ENCODE results near the gene GTPBP1. TPM values are rescaled to one million over a fixed set of nuclear protein-coding genes. Genes with fewer than 3 reads are reported as not detected.

Gene GTPBP1
- total RNA-seq, 1 donor from 2014 or later, result 36.5 TPM

DNA sequence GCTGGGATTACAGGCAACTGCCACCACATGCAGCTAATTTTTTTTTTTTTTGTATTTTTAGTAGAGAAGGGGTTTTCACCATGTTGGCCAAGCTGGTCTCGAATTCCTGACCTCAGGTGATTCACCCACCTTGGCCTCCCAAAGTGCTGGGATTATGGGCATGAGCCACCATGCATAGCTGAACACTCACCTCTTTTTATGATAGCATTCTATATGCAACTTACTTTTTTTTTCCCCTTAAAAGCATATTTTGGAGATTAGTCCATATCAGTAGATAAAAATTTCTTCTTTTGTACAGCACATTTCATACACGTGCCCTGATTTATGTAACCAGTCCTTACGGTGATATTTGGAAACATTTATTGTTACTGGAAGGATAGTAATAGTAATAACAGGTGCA, 14.6 kb downstream of the GTPBP1 start:
- ATAC-seq (no peak), DNase-seq (no peak)
- intact Hi-C loops (cut with micrococcal nuclease), result no loop called here

DNA sequence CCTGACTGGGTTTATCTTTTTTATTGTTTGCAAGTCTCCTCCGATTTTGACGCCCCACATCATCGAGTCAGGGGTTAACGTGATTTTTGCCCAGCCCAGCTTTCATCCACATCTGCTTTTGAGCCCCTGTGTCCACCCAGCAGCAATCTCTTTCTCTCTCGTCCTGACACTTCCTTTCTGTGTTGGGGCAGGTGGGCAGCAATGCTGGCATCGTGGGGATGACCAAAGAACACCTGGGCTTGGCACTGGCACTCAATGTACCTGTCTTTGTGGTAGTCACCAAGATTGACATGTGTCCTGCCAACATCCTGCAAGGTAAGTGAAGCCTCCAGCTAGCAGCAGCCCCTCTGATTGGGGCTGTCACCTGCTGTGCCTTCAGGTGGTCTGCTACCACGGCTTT, 15.8 kb downstream of the GTPBP1 start:
- DNase-seq (no peak), ATAC-seq (no peak)
- intact Hi-C loops (cut with micrococcal nuclease), result no loop called here

- intact Hi-C loops (cut with micrococcal nuclease), result no loop called here
- ATAC-seq (no peak), DNase-seq (no peak)
These were observed 18.4 kb downstream of the GTPBP1 start for GRCh38 chr22:38724176-38724575.

GRCh38 chr22:38724926-38725571, 19.3 kb downstream of the GTPBP1 start:
- intact Hi-C loops (cut with micrococcal nuclease), result no loop called here
- no peak for DNase-seq
- peak; percentile 40 for ATAC-seq

GRCh38 chr22:38725900-38726655, 20.3 kb downstream of the GTPBP1 start:
- DNase-seq (no peak), ATAC-seq (no peak)

GRCh38 chr22:38727123-38727522, 21.4 kb downstream of the GTPBP1 start:
- DNase-seq (no peak), ATAC-seq (no peak)
- intact Hi-C loops (cut with micrococcal nuclease), result no loop called here

More at GRCh38 chr22:38725900-38726655, 20.3 kb downstream of the GTPBP1 start:
- intact Hi-C loops (cut with micrococcal nuclease), result no loop called here

- intact Hi-C loops (cut with micrococcal nuclease), result no loop called here
- DNase-seq (no peak), ATAC-seq (no peak)
These were observed 22.0 kb downstream of the GTPBP1 start for GRCh38 chr22:38727530-38728451.

GRCh38 chr22:38728871-38729796, 23.4 kb downstream of the GTPBP1 start:
- ATAC-seq, result no peak
- DNase-seq, result no peak
- intact Hi-C loops (cut with micrococcal nuclease), result no loop called here

- DNase-seq (no peak), ATAC-seq (no peak)
- intact Hi-C loops (cut with micrococcal nuclease), result no loop called here
These were observed 24.2 kb downstream of the GTPBP1 start for GRCh38 chr22:38729946-38730345.

DNA sequence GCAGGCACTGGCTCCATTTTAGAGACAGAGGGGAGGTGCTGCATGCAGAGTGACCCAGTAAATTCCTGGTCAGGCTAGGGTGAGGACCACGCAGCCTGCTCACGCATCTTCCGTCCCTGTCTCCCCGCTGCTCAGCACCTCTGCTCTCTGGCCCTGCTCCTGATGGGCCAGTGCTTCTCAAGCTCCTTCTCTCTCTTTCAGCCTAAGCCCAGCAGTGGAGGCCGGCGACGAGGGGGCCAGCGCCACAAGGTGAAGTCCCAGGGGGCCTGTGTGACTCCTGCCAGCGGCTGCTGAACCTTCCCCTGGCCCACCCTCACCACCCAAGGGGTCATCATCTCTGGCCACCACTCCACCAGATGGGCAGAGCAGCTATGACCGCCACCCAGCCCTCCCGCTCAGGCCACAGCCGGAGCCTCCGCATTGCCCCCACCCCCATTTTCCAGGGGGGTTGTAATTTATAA, 24.7 kb downstream of the GTPBP1 start:
- intact Hi-C loops (cut with micrococcal nuclease), result no loop called here
- ATAC-seq (no peak), DNase-seq (no peak)

DNA sequence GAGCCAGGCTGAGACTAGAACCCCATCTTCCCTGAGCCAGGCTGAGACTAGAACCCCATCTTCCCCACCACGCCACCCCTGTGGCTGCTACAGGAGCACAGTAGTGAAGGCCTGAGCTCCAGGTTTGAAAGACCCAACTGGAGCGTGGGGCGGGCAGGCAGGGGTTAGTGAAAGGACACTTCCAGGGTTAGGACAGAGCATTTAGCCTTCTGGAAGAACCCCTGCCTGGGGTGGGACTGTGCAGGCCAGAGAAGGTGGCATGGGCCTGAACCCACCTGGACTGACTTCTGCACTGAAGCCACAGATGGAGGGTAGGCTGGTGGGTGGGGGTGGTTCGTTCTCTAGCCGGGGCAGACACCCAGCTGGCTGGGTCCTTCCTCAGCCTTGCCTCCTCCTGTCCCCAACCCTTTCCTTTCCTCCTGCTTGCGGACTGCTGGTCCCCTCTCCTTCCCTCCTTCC, 26.0 kb downstream of the GTPBP1 start:
- no peak for DNase-seq
- ATAC-seq, result no peak
- intact Hi-C loops (cut with micrococcal nuclease), result no loop called here

DNA sequence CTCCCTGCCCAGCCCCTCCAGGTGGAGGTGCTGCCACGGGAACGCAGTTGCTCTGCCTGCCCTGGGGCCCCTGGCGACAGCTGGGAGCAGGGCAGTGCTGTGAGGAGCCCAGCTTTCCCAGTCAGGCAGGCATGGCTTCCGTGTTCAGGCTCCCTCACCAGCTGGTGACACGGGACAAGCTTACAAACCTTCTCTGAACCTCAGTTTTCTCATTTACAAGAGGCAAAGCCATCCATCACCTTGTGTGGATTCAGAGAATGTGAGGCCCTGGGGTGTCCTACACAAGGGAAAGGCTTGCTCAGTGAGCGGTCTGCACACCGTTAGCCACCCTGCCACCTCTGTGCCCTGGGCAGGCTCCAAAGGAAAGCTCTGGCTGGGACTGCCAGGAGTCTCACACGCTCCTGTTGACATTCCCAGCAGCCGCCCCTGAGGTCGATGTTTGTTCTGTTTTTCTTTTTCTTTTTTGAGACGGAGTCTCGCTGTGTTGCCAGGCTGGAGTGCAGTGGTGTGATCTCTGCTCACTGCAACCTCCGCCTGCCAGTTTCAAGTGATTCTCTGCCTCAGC, 26.6 kb downstream of the GTPBP1 start:
- ATAC-seq (peak; percentile 46), DNase-seq (no peak)
- intact Hi-C loops (cut with micrococcal nuclease), result no loop called here

DNA sequence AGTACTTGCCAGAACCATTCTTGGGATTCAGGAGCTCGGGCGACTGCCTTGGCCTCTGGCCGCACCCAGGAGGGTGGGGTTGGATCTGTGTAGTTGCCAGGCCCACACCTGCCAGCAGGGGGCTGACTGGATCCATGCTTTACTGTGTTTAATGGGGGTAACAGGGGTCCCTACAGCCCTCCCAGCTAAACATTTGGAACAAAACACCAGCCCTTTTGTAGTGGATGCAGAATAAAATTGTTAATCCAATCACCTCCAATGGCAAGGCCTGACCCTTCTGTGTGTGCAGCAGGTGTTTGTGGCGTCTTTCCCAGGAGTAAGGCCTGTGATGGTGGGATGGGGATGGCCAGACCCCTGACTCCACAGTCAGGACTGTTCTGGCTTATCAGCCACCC, 27.6 kb downstream of the GTPBP1 start:
- intact Hi-C loops (cut with micrococcal nuclease), result no loop called here
- ATAC-seq (peak; percentile 50), DNase-seq (peak; percentile 71)

GRCh38 chr22:38733724-38734381, 28.1 kb downstream of the GTPBP1 start:
- DNase-seq (peak; percentile 81), ATAC-seq (peak; percentile 74)
- intact Hi-C loops (cut with micrococcal nuclease), result no loop called here

DNA sequence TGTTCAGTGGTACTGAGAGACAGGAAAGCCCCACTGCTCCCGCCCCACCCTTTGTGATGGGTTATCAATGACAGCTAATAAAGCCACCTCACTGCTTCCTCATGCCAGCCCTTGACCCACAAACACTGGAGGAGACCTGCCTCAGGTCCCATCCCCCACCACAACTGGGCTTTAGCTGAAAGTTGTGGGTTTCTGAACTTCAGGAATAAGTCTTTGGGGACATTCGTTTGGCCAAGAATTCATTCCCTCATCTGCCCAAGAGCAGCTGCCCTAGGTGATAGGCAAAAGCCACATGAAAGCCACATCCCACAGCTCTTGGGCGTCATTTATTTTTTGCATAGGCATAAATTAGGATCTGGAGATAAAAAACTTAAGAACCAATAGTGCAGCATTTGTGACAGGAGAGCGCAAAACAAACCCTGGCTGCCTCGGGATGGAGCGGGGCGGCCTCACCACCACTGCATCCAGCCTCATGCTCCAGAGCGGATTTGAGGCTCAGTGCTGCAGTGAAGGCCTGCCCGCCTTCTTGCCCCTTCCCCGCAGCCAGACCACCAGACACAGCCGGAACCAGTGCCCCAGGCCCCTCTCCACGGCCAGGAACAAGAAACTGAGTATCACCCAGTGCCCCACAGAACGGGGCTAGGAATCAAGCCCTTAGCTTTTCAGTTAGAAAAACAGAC, 28.8 kb downstream of the GTPBP1 start:
- no peak for DNase-seq
- ATAC-seq, result no peak
- intact Hi-C loops (cut with micrococcal nuclease), result no loop called here

DNA sequence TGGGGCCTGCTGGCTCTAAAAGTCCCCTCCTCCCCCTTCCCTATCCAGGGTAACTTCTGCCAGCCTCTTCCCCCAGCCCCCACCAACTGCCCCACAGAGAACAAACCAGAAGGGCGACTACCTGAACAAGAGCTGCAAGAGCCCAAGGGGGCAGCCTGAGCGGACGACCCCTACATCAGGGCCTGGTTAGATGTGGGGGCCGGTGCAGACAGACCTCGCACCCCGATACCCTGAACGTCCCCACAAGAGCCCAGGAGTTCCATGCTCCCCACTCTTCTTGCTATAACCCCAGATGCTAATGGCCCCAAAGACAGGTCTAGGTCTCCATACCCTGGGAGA, 29.4 kb downstream of the GTPBP1 start:
- no peak for ATAC-seq

DNA sequence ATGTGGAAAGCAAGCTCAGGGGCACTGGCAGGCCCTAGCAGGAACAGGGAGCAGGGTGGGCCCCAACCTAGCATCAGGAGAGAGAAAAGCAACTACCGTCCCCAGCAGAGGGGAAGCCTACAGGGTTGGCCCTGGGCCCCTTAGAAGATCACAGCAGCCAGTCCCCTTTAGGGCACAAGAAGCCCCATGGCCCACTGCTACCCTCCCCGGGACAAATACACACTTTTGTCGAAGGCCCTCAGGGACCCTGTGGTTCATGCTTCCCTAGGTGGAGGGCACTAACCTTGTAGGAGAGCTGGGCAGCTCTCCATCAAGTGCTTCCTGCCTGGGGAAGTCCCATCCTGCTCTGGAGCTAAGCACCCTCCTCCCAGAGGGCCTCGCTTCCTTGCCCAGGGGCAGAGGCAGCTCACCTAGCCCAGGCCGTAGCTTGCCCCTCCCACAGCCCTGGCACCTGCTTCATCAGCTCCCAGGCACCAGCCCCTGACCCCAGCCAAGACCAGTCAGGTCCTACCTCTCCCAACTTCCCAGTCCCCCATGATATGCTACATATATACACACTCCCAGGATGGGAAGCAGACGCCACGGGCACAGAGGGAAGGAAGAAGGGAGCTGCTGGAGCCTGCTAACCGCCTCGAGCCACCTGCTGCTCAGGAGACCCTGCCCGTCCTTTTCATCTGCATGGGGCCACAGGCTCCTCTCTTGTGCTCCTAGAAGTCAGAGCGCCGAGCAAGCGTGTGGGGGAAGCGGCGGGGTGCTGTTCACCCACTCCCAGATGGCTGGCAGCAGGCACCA, 29.9 kb downstream of the GTPBP1 start:
- DNase-seq, result no peak
- no peak for ATAC-seq
- intact Hi-C loops (cut with micrococcal nuclease), result no loop called here

More for the DNA sequence above, 29.4 kb downstream of the GTPBP1 start:
- no peak for DNase-seq
- intact Hi-C loops (cut with micrococcal nuclease), result no loop called here
